HG03432 (cell line): ENCODE measurements around the gene PHF21A.

ENCODE experiments used
- ATAC-seq: cut with Tn5 transposase; IDR thresholded peaks from one replicate; pipeline ENCODE4 v1.9.1; 2021; ENCODE audit warnings: mild to moderate bottlenecking, moderate library complexity; ENCODE audit not compliant: unreplicated experiment

Gene PHF21A

DNA sequence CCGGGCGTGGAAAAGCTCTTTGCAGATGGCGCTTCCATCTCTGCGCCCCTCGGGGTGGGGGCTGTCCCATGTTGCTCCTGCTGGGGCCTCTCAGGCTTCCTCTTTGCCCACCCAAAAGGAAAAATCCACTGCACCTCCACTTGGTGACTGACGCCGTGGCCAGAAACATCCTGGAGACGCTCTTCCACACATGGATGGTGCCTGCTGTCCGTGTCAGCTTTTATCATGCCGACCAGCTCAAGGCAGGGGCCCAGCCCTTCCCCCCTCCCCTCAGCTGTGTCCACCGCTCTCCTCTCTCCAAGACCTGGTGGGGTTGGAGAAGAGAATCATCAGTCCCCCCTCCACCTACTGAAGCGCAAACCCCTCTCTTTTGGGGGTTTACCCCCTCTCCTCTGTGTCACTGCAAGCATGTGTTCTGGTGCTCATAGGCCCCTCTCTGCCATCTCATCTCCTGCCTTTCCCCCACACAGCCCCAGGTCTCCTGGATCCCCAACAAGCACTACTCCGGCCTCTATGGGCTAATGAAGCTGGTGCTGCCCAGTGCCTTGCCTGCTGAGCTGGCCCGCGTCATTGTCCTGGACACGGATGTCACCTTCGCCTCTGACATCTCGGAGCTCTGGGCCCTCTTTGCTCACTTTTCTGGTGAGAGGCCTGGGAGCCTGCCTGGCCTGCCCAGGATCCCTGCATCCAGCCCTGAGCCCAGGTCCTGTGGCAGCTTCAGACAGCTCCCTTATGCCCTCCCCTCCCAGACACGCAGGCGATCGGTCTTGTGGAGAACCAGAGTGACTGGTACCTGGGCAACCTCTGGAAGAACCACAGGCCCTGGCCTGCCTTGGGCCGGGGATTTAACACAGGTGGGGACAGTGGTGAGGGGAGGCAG lies 197.0 kb downstream of the PHF21A start:
- ATAC-seq, result no peak

GRCh38 chr11:45922425-45923082 lies 198.7 kb downstream of the PHF21A start, which contains the start of gene LARGE2:
Gene LARGE2, plus strand, starts transcription at chr11:45922656. Its CDS starts 227 bp downstream, at chr11:45922883.
- no peak for ATAC-seq

DNA sequence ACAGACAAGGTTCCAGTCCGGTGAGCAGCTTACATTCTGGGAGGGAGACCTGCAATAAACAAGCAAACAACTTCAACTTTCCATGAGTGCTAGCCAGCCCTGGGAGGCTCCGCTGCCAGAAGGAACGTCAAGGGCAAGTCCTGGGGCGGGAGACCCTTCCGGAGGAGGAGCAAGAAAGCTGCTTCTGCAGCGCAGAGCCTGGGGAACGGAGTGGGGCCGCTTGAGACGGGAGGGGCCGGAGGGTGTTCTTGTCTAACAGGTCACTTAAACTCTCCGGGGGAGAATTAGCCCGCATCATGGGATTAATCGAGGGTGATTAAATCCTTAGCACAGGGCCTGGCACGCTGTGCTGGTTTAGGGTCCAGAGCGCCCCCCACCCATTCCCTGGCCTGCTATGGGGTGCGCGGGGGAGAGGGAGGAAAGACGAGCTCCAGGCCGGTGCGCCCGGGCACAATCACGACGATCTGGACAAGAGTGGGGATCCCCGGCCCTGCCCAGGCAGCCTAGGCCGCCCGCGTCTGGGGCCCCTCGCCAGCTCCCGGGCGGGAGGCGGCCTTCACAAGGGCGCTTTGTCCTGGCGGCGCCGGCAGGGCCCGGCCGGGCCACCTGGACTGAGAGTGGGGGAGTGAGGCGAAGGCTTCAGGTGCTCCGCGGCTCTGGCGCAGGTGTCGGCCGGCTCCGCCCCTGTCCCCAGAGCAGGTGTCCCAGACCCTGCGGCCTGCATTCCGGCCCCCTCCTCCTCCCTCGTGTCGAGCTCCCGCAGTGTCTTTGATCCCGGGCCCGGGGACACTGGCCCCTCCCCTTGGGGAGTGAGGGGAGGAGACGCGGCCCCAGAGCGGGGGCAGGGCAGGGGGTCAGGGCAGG lies 199.5 kb downstream of the PHF21A start:
- ATAC-seq, result no peak

GRCh38 chr11:45920531-45921477 lies 200.4 kb downstream of the PHF21A start:
- no peak for ATAC-seq

- ATAC-seq, result no peak
Observed at GRCh38 chr11:45919806-45920530, 201.3 kb downstream of the PHF21A start.

DNA sequence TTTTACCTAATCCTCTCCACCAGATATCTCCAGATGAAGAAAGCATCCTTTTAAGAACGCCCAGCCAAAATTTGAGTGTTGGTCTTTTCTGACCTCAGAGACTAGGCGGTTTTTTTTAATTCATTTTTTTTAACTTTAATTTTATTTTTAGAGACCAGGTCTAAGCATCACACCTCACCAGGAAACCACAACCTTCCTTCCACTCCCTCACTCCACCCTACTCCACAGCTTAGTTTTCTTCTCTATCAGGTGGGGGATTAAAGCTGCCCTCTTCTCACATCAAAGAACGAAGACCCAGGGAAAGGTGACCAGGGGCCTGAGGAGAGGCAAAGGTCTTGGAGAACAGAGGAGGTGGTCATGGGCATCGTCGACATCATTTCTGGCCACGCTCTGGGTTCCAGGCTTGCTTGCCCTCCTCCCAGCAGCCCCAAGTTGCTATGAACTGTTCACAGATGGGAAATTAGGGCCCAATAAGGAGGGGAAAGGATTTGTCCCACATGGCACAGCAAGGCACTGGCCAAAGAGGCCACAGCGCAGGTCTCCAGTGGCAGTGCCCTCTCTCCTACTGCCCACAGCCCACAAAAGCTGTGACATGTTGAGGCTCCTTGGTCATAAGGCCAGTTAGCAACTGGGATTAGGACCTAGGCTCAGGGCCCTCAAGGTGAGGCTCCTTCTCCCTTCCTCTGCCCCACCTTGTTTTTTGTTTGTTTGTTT lies 202.1 kb downstream of the PHF21A start:
- no peak for ATAC-seq

- ATAC-seq, result peak; percentile 47
Observed at GRCh38 chr11:45918331-45918941, 202.8 kb downstream of the PHF21A start.

GRCh38 chr11:45917623-45918330 lies 203.5 kb downstream of the PHF21A start, which contains the start of gene PEX16:
Gene PEX16, minus strand, starts transcription at chr11:45917877. Its CDS starts 66 bp downstream, at chr11:45917811.
- peak; percentile 90 for ATAC-seq

DNA sequence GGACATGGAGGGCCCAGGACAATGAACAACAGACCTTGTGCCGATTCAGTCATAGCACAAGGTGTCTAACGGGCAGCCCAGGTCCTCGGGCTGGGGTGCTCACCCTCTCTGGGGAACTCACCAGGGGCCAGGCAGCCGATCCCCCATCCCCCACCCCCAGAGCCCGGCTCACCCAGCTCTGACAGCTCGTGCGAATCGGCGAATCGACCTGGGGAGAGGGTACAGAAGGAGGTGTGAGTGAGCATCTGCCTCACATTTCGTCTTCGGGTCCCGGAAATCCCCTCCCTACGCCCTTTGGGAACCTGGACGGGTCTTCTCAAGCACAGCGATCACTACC lies 204.0 kb downstream of the PHF21A start:
- peak; percentile 1 for ATAC-seq

DNA sequence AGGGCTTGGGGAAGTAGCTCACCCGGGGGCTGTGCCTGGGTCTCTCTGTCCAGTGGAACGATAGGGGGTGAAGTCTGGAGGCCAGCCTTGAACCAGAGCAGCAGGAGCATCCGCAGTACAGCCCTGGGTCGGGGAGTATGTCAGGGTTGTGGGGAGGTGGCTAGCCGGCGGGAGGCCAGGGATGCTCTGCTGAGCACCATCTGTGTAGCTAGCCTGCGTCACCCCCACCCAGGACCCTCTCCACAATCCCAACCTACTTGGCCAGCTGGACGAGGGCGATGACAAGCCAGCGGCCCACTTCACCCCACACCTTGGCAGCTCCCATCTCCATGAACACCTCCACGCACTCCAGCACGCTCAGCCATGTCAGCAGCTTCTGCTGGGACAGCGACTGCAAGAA lies 205.8 kb downstream of the PHF21A start:
- ATAC-seq, result no peak

DNA sequence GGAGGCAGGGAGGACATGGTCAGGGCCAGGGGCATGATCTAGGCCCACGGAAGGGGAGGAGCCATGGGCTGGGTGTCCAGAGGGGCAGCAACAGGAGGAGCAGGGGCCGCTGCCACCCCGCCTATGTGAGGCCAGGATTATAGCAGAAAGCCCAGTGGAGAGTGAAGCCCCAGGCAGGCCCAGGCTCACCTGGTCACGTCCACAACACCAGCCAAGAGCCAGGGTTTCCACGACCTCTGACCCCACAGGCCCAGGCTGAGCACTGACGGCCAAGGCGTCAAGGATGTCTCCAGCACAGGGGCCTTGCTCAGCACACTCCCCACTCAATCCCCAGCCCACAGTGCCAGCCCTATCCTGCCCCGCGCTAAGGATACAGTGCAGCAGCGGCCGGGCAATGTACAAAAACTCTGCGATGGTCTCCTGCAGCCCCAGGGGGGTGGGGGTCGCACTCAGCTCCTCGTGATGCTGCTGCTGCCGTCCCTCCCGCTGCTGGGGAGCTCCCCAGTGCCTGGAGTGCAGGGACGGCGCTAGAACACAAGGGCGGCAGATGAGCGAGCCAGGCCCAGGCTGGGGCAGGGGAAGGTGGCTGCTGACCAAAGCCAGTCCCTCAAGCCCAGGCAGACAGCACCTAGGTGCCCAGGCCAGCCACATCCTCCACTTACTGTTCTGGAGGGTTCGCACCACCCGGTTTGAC lies 207.2 kb downstream of the PHF21A start:
- no peak for ATAC-seq

DNA sequence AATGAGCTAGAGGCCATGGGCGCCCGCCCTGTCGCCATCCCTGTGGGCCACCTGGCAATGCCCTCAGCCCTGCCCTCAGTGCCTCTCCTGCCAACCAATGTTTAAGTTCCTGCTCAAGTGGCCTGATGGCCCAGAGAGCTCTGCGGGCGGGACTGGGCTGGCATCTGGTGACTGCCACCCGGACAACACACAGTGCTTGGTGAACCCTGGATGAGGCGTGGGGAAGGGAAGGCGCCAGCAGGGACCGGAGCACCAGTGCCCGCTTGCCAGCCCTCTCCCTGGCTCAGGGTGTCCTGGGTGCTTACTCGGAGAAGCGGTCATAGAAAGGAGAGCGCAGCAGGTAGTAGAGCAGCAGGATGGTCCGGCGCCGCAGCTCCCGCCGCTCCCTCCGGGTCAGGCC lies 207.7 kb downstream of the PHF21A start:
- no peak for ATAC-seq

DNA sequence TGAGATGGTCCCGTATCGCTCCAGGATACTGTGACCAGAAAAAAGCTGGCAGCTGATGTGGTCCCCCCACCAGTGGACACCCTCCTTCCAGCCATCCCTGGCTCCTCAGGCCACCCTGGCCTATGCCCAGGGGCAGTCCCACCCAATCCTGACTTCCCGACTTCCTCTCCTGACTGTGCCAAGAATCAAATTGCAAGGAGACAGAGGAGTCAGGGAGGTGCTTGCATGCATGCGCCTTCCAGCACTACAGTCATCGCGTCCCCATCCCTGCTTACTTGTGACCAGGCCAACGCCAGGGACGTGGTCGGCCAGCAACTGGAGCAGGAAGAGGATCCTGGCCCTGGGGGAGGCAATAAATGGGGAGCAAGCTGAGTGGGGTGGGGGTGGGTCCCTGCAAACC lies 210.6 kb downstream of the PHF21A start:
- no peak for ATAC-seq

DNA sequence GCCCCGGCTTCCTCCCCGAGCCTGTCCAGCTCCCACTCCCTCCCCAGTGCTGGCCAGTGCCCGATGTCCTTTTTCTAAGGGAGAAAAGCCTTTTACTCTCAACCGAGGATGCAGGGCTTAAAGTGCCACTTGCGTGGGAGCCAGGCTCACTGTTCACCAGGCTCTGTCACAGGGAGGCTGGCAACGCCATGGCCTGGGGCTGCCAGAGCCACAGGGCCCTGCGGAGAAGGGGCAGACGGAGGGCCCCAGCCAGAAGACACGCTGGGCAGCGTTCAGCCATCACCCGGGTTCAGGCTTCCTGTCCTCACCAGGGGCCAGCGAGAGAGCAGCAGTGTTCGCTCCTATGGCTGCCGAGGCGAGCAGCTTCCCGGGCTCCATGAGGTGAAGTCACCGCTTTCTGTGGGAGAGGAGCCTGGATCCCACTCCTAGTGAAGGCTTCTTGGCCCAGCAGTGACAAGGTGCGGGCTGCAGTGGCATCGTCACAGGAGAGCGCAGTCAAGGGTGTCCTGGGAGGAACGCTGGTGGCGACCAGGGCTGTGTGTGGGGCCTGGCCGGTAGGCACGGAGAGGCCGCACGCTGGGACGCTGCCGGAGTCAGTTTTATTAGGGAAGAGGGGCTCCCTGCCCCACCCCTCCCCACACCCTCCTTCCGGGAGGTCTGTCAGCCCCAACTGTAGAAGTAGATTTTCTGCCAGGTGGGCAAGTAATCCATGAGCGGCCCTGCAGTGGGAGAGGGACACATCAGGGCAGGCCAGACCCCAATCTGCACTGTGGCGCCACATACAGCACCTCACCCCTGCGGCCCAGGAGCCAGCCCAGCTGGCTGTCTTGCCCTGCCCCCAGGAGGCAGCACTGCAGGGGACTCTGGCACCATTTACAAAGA lies 211.4 kb downstream of the PHF21A start:
- ATAC-seq, result no peak

- no peak for ATAC-seq
Observed at GRCh38 chr11:45907911-45908370, 213.3 kb downstream of the PHF21A start.

- ATAC-seq, result no peak
Observed at GRCh38 chr11:45906965-45907611, 214.2 kb downstream of the PHF21A start, which contains the start of gene FREY1. Gene FREY1, minus strand, starts transcription at chr11:45907271. Its CDS starts 26 bp downstream, at chr11:45907245.
